UCSD-AML1 (cell line): ENCODE data around the gene HMX1.

Experiments
- DNase-seq: peaks from one replicate; lab custom pipeline; 2025; ENCODE audit not compliant: unreplicated experiment; lab: John Stamatoyannopoulos, UW

The HMX1 gene

GRCh38 chr4:8910100-8910821, 38.6 kb upstream of the HMX1 start:
- no peak for DNase-seq

- DNase-seq = no peak
These were observed 37.9 kb upstream of the HMX1 start for GRCh38 chr4:8909548-8909947.

- no peak for DNase-seq
These were observed 36.7 kb upstream of the HMX1 start for GRCh38 chr4:8908206-8908893.

- no peak for DNase-seq
These were observed 36.1 kb upstream of the HMX1 start for GRCh38 chr4:8907596-8908205.

GRCh38 chr4:8906991-8907595, 35.5 kb upstream of the HMX1 start:
- DNase-seq = no peak

- no peak for DNase-seq
These were observed 35.0 kb upstream of the HMX1 start for GRCh38 chr4:8906668-8906970.

GRCh38 chr4:8905773-8906667, 34.4 kb upstream of the HMX1 start:
- no peak for DNase-seq

- no peak for DNase-seq
These were observed 33.7 kb upstream of the HMX1 start for GRCh38 chr4:8905226-8905772.

- DNase-seq = no peak
These were observed 33.0 kb upstream of the HMX1 start for GRCh38 chr4:8904666-8905065.

GRCh38 chr4:8904041-8904501, 32.4 kb upstream of the HMX1 start:
- no peak for DNase-seq

GRCh38 chr4:8901335-8901734, 29.7 kb upstream of the HMX1 start:
- DNase-seq = no peak

GRCh38 chr4:8900588-8900987, 28.9 kb upstream of the HMX1 start:
- no peak for DNase-seq

GRCh38 chr4:8898419-8898818, 26.8 kb upstream of the HMX1 start:
- no peak for DNase-seq

GRCh38 chr4:8897251-8898167, 25.9 kb upstream of the HMX1 start:
- DNase-seq = no peak

GRCh38 chr4:8896506-8896905, 24.9 kb upstream of the HMX1 start:
- no peak for DNase-seq

- DNase-seq = no peak
These were observed 24.4 kb upstream of the HMX1 start for GRCh38 chr4:8896071-8896470.

- DNase-seq = no peak
These were observed 23.7 kb upstream of the HMX1 start for GRCh38 chr4:8895295-8895694.

- DNase-seq = no peak
These were observed 22.8 kb upstream of the HMX1 start for GRCh38 chr4:8894424-8894816.

GRCh38 chr4:8893624-8894423, 22.2 kb upstream of the HMX1 start:
- no peak for DNase-seq
